Tongue (tissue), 2 donors: Measurements from ENCODE around the gene P2RY1. TPM values are rescaled to one million over a fixed set of nuclear protein-coding genes. Genes with fewer than 3 reads are reported as not detected.

Source experiments
- small RNA-seq: library from RNA; depleted of rRNA; stranded (forward); fragments of <200 nt; gene quantifications from one replicate; pipeline ENCODE3, GENCODE V24; 2014; ENCODE audit warnings: low replicate concordance
- total RNA-seq: library from RNA; depleted of rRNA; stranded (reverse); fragments of >200 nt; gene quantifications from one replicate; pipeline ENCODE4 v1.2.3, GENCODE V29; 2014

The P2RY1 gene
- total RNA-seq, 1 donor from 2014 or later = 16.9 TPM

Small RNAs within 50 kb of the gene (small RNA-seq; reads per million reads assigned to genes)
- gene ATP5MGP5 = not detected
